CD14-positive monocyte (primary cell): ENCODE data around the gene SGK2. TPM values are rescaled to one million over a fixed set of nuclear protein-coding genes. Genes with fewer than 3 reads are reported as not detected.

Experiments used
- DNase-seq, 3 donors: peaks; one replicate each; pipeline ENCODE4 v3.0.0-alpha.2; 2011 to 2022
- H2AFZ ChIP-seq: 2 replicates; pipeline ENCODE4 v1.6.0; 2012; ENCODE audit warnings: mild to moderate bottlenecking, low read depth, low read length, inconsistent platforms; ENCODE audit not compliant: insufficient read depth, poor library complexity, severe bottlenecking
- H3K27ac ChIP-seq, 2 donors: 1 replicate in 1 of 2; 2 replicates in 1 of 2; pipeline ENCODE4 v1.5.1; 2012 to 2013; ENCODE audit warnings: low read length in 2 of 2, control low read depth in 1 of 2, inconsistent platforms in 1 of 2, low read depth in 1 of 2, mild to moderate bottlenecking in 1 of 2
- H3K27me3 ChIP-seq, 2 donors: one replicate each; pipeline versions ENCODE4 v1.6.0 to v1.6.1; 2011 to 2013; ENCODE audit warnings: low read length in 2 of 2; ENCODE audit not compliant: control insufficient read depth in 2 of 2, insufficient read depth in 2 of 2
- H3K36me3 ChIP-seq, 2 donors: replicated peaks in 1 of 2; 1 replicate in 1 of 2; 2 replicates in 1 of 2; pipeline versions ENCODE4 v1.5.1 to v1.6.1; 2012 to 2013; ENCODE audit warnings: low read length in 2 of 2, control low read depth in 1 of 2, inconsistent platforms in 1 of 2, mild to moderate bottlenecking in 1 of 2; ENCODE audit not compliant: insufficient read depth in 2 of 2, control insufficient read depth in 1 of 2
- H3K4me1 ChIP-seq, 2 donors: 1 replicate in 1 of 2; 2 replicates in 1 of 2; pipeline versions ENCODE4 v1.5.1 to v1.6.1; 2012 to 2013; ENCODE audit warnings: low read length in 2 of 2, control low read depth in 1 of 2, inconsistent platforms in 1 of 2, mild to moderate bottlenecking in 1 of 2, moderate library complexity in 1 of 2; ENCODE audit not compliant: insufficient read depth in 2 of 2, control insufficient read depth in 1 of 2
- H3K4me2 ChIP-seq: replicated peaks from 2 replicates; pipeline ENCODE3; 2012; ENCODE audit warnings: low read length, moderate library complexity, mild to moderate bottlenecking; ENCODE audit not compliant: poor library complexity, severe bottlenecking; ENCODE audit errors: extremely low read depth
- H3K4me3 ChIP-seq, 3 experiments: fragments of 200-600 bp in 1 of 3; sonication (generic) in 1 of 3; replicated peaks in 1 of 3; 1 replicate in 2 of 3; 2 replicates in 1 of 3; pipeline ENCODE4 v1.5.1; 2011 to 2013; ENCODE audit warnings: low read length in 3 of 3, mild to moderate bottlenecking in 3 of 3, control low read depth in 2 of 3, low read depth in 2 of 3, inconsistent platforms in 1 of 3, moderate library complexity in 1 of 3
- H3K79me2 ChIP-seq: 2 replicates; pipeline ENCODE4 v1.6.0; 2012; ENCODE audit warnings: mild to moderate bottlenecking, control low read depth, inconsistent platforms, low read length, moderate library complexity; ENCODE audit not compliant: insufficient read depth
- H3K9ac ChIP-seq: 2 replicates; pipeline ENCODE4 v1.6.0; 2017; ENCODE audit warnings: low read length, mild to moderate bottlenecking; ENCODE audit not compliant: insufficient read depth, poor library complexity, severe bottlenecking
- H3K9me3 ChIP-seq, 2 donors: replicated peaks in 1 of 2; 1 replicate in 1 of 2; 2 replicates in 1 of 2; pipeline versions ENCODE4 v1.5.1 to v1.6.1; 2012 to 2013; ENCODE audit warnings: low read length in 2 of 2, control low read depth in 1 of 2; ENCODE audit not compliant: control insufficient read depth in 1 of 2, insufficient read depth in 1 of 2
- H4K20me1 ChIP-seq: 2 replicates; pipeline ENCODE4 v1.6.0; 2012; ENCODE audit warnings: mild to moderate bottlenecking, low read length, control low read depth, moderate library complexity; ENCODE audit not compliant: insufficient read depth
- H3K27ac Mint-ChIP-seq, 7 donors: one replicate each; pipeline ENCODE4 v1.8.0; 2020; ENCODE audit warnings: mild to moderate bottlenecking in 7 of 7, mixed read lengths in 7 of 7, moderate library complexity in 6 of 7, inconsistent platforms in 2 of 7
- H3K27me3 Mint-ChIP-seq, 3 donors: one replicate each; pipeline ENCODE4 v1.8.0; 2021 to 2022; ENCODE audit warnings: low read depth in 3 of 3, mild to moderate bottlenecking in 3 of 3, mixed read lengths in 3 of 3, moderate library complexity in 3 of 3, inconsistent platforms in 1 of 3
- H3K36me3 Mint-ChIP-seq, 2 donors: one replicate each; pipeline ENCODE4 v1.8.0; 2020; ENCODE audit warnings: mixed read lengths in 2 of 2, inconsistent platforms in 1 of 2, mild to moderate bottlenecking in 1 of 2
- H3K4me1 Mint-ChIP-seq: one replicate; pipeline ENCODE4 v1.8.0; 2020; ENCODE audit warnings: mild to moderate bottlenecking, mixed read lengths
- H3K4me3 Mint-ChIP-seq, 2 donors: one replicate each; pipeline ENCODE4 v1.8.0; 2020; ENCODE audit warnings: mild to moderate bottlenecking in 2 of 2, mixed read lengths in 2 of 2, moderate library complexity in 1 of 2
- H3K9me3 Mint-ChIP-seq, 7 donors: one replicate each; pipeline ENCODE4 v1.8.0; 2020 to 2022; ENCODE audit warnings: mixed read lengths in 7 of 7, mild to moderate bottlenecking in 6 of 7, moderate library complexity in 6 of 7, inconsistent platforms in 2 of 7
- CTCF ChIP-seq: fragments of 200-600 bp; IDR thresholded peaks from one replicate; pipeline ENCODE4 v1.8.0; 2022; ENCODE audit warnings: antibody characterized with exemption, mild to moderate bottlenecking
- WGBS: methylation state at CpG from one replicate; pipeline ENCODE4 v1.1.5; 2013; ENCODE audit warnings: missing lambda C conversion rate; ENCODE audit not compliant: insufficient coverage; 5-methylcytosine and 5-hydroxymethylcytosine counted together
- intact Hi-C, 2 donors: fragments of 100-400 bp; cut with micrococcal nuclease; formaldehyde crosslinking; loops; one replicate each; pipeline versions ENCODE4 v1.15.0 to v1.15.1; 2023
- polyA plus RNA-seq, 3 donors: library from polyadenylated mRNA; depleted of rRNA in 1 of 3; unstranded in 2 of 3; stranded (reverse) in 1 of 3; fragments of 300-500 nt in 2 of 3; fragments of >200 nt in 1 of 3; fragmentation: Illumina TruSeq in 2 of 3; gene quantifications; 1 replicate in 2 of 3; 2 replicates in 1 of 3; pipeline ENCODE4 v1.2.3, GENCODE V29; 2012 to 2021

The SGK2 gene
- polyA plus RNA-seq, 3 donors = 0.17 TPM; not detected in 2

- Histone ChIP-seq H3K4me1 (peaks cover 12 to 20% of the 10 kb centered on the region in 2 donors), H4K20me1 (no peaks in the 10 kb centered on the region), H2AFZ (peak overlapping the region; percentile 86), H3K4me2 (peak overlapping the region; percentile 72), H3K27ac (peak overlapping the region; percentile 12 to 50), H3K36me3 (no peaks in the 10 kb centered on the region), H3K9me3 (no peaks in the 10 kb centered on the region), H3K79me2 (no peaks in the 10 kb centered on the region), H3K9ac (peak overlapping the region; percentile 69), H3K27me3 (no peaks in the 10 kb centered on the region), H3K4me3 (peak overlapping the region; percentile 63 to 79 (median 75))
- Mint-ChIP-seq H3K4me3 (peak overlapping the region; percentile 90 to 94), H3K27ac (peak overlapping the region in 6 of 7 donors; percentile 74 to 90 (median 80)), H3K27me3 (peaks cover 0 to 10% (median 5%) of the 10 kb centered on the region in 3 donors), H3K36me3 (no peaks in the 10 kb centered on the region), H3K4me1 (peaks cover 12% of the 10 kb centered on the region), H3K9me3 (peaks cover 0 to 3% (median 1%) of the 10 kb centered on the region in 7 donors)
- WGBS = 39% methylated on average over 23 of the region's 27 CpGs
- DNase-seq = no peak
- TF ChIP-seq CTCF = no peak
- intact Hi-C loops = no loop called here
Observed at GRCh38 chr20:43514648-43514999, 44.2 kb upstream of the SGK2 start.

GRCh38 chr20:43515628-43516027 is 43.2 kb upstream of the SGK2 start:
- H3K27me3 Mint-ChIP-seq = peaks cover 0 to 10% (median 5%) of the 10 kb centered on the region in 3 donors
- H3K36me3 Mint-ChIP-seq = no peaks in the 10 kb centered on the region
- no peak for TF ChIP-seq CTCF
- H3K4me3 Mint-ChIP-seq = peak overlapping the region in 1 of 2 donors; percentile 13
- peaks cover 12% of the 10 kb centered on the region for H3K4me1 Mint-ChIP-seq
- Histone ChIP-seq H3K9ac (no peak overlapping the region), H3K4me3 (peak overlapping the region in 1 of 3 experiments; percentile 79), H4K20me1 (no peaks in the 10 kb centered on the region), H3K9me3 (no peaks in the 10 kb centered on the region), H3K27me3 (no peaks in the 10 kb centered on the region), H2AFZ (no peak overlapping the region), H3K27ac (no peak overlapping the region), H3K4me1 (peaks cover 12 to 20% of the 10 kb centered on the region in 2 donors), H3K79me2 (no peaks in the 10 kb centered on the region), H3K36me3 (no peaks in the 10 kb centered on the region), H3K4me2 (peak overlapping the region; percentile 72)
- DNase-seq = no peak
- H3K27ac Mint-ChIP-seq = no peak overlapping the region
- H3K9me3 Mint-ChIP-seq = peaks cover 0 to 3% (median 2%) of the 10 kb centered on the region in 7 donors
- WGBS = 100% methylated on average over 2 of the region's 2 CpGs
- intact Hi-C loops = no loop called here
